IPS DF 6.9 (cell line): ENCODE measurements around the gene TNS3.

Experiments used
- DNase-seq: peaks from one replicate; pipeline ENCODE4 v3.0.0-alpha.2; 2013; ENCODE audit warnings: low read depth, low spot score
- H3K27ac ChIP-seq: one replicate; pipeline ENCODE4 v1.5.1; 2013; ENCODE audit warnings: low read length, control low read depth
- H3K27me3 ChIP-seq: 2 replicates; pipeline ENCODE4 v1.6.1; 2013; ENCODE audit warnings: mild to moderate bottlenecking, low read length; ENCODE audit not compliant: control insufficient read depth, insufficient read depth
- H3K36me3 ChIP-seq: 2 replicates; pipeline ENCODE4 v1.6.1; 2013; ENCODE audit warnings: low read length; ENCODE audit not compliant: control insufficient read depth, insufficient read depth
- H3K4me1 ChIP-seq: 2 replicates; pipeline ENCODE4 v1.6.1; 2013; ENCODE audit warnings: low read length; ENCODE audit not compliant: control insufficient read depth, insufficient read depth
- H3K4me3 ChIP-seq: 2 replicates; pipeline ENCODE4 v1.5.1; 2013; ENCODE audit warnings: mild to moderate bottlenecking, low read length
- H3K9me3 ChIP-seq: 2 replicates; pipeline ENCODE4 v1.6.1; 2013; ENCODE audit warnings: low read length, inconsistent platforms; ENCODE audit not compliant: control insufficient read depth, insufficient read depth
- WGBS: extraction: QIAGEN DNeasy Blood & Tissue Kit; methylation state at CpG from one replicate; pipeline ENCODE4 v1.1.7; 2013; ENCODE audit warnings: mixed read lengths, missing lambda C conversion rate; ENCODE audit not compliant: insufficient read length, insufficient coverage; 5-methylcytosine and 5-hydroxymethylcytosine counted together

Gene TNS3

GRCh38 chr7:47281161-47281560, 300.8 kb downstream of the TNS3 start:
- no peak for DNase-seq
- Histone ChIP-seq H3K4me3 (no peak overlapping the region), H3K4me1 (no peaks in the 10 kb centered on the region), H3K9me3 (no peaks in the 10 kb centered on the region), H3K27me3 (no peaks in the 10 kb centered on the region), H3K27ac (no peak overlapping the region), H3K36me3 (peaks cover 15% of the 10 kb centered on the region)
- no CpG with 5 or more reads among the region's 3 CpGs for WGBS

- H3K27ac ChIP-seq, result no peak overlapping the region
- H3K4me1 ChIP-seq, result no peaks in the 10 kb centered on the region
- no peak for DNase-seq
- no CpG with 5 or more reads among the region's 4 CpGs for WGBS
- H3K4me3 ChIP-seq, result no peak overlapping the region
- H3K36me3 ChIP-seq, result peaks cover 15% of the 10 kb centered on the region
- H3K27me3 ChIP-seq, result no peaks in the 10 kb centered on the region
- no peaks in the 10 kb centered on the region for H3K9me3 ChIP-seq
These were observed 301.8 kb downstream of the TNS3 start for GRCh38 chr7:47280114-47280513.

DNA sequence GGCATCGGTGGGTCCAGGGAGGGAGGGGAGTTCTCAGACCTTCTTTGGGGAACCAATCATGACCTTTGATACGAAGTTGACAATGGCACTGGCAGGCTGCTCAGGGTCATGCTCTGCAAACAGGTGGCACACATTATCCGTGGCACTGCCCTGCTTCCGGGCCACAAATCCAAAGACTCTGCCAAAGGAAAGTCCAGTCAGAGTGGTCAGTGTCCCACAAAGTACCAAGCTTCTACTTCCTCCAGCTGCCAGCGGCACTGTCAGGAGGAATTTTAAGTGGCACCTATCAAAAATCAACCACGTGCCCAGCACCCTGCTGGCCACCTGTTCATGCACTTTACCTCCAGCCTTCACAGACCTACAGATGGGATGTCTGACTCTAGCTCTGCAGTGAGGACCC, 303.9 kb downstream of the TNS3 start:
- Histone ChIP-seq H3K4me1 (no peaks in the 10 kb centered on the region), H3K4me3 (no peak overlapping the region), H3K27me3 (no peaks in the 10 kb centered on the region), H3K36me3 (peaks cover 11% of the 10 kb centered on the region), H3K27ac (no peak overlapping the region), H3K9me3 (no peaks in the 10 kb centered on the region)
- no peak for DNase-seq
- WGBS, result no CpG with 5 or more reads among the region's 6 CpGs

- 0 out of 2 replicates have a peak, but pooled peaks cover 6% of the 10 kb centered on the region for H3K36me3 ChIP-seq
- H3K4me3 ChIP-seq, result no peak overlapping the region
- H3K9me3 ChIP-seq, result no peaks in the 10 kb centered on the region
- H3K27ac ChIP-seq, result no peak overlapping the region
- H3K4me1 ChIP-seq, result no peaks in the 10 kb centered on the region
- no peak for DNase-seq
- H3K27me3 ChIP-seq, result no peaks in the 10 kb centered on the region
- WGBS, result no CpG with 5 or more reads among the region's 20 CpGs
These were observed 304.6 kb downstream of the TNS3 start for GRCh38 chr7:47277321-47277781.

DNA sequence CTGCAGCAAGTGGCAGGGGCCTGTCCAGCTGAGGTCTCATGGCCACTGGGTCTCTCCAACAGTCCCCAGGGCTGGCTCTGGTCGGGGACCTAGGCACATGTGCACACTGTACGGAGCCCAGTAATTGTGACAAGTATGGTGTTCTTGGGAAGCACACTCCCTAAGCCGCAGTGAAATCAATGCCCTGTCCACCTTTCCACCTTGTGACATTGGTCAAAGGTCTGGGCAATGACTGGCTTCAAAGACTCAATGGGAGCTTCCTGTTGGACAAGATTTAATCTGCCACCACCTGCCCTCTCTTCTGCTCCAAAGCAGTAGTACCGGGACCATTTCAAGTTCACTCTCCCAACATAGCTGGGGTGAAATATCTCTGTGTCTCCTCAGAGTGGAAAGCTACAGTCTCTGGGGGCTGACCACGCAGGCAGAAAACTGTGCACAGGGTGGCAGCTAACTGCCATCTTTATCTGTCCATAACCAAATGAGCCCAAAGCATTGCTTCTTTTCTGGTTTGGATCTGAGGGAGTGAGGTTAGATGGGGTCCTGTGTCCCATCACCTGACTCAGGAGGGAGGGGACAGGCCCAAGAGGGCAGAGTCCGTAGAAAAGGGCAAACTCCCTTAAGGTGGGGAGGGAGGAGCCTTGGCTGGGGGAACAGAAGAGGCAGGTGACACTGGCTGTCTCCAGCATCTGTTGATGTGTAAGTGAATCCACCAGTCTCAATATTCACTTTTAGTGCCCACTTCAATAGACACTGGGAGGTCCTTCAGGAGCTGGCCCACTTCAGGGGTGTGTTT, 307.7 kb downstream of the TNS3 start:
- no peaks in the 10 kb centered on the region for H3K27me3 ChIP-seq
- no peaks in the 10 kb centered on the region for H3K9me3 ChIP-seq
- no peak for DNase-seq
- H3K4me1 ChIP-seq, result no peaks in the 10 kb centered on the region
- no peak overlapping the region for H3K4me3 ChIP-seq
- no peak overlapping the region for H3K27ac ChIP-seq
- no peaks in the 10 kb centered on the region for H3K36me3 ChIP-seq
- WGBS, result no CpG with 5 or more reads among the region's 6 CpGs

GRCh38 chr7:47273088-47273487, 308.8 kb downstream of the TNS3 start:
- no CpG with 5 or more reads among the region's 4 CpGs for WGBS
- H3K27me3 ChIP-seq, result no peaks in the 10 kb centered on the region
- H3K36me3 ChIP-seq, result no peaks in the 10 kb centered on the region
- H3K4me1 ChIP-seq, result no peaks in the 10 kb centered on the region
- DNase-seq, result no peak
- H3K4me3 ChIP-seq, result no peak overlapping the region
- no peaks in the 10 kb centered on the region for H3K9me3 ChIP-seq
- H3K27ac ChIP-seq, result no peak overlapping the region

DNA sequence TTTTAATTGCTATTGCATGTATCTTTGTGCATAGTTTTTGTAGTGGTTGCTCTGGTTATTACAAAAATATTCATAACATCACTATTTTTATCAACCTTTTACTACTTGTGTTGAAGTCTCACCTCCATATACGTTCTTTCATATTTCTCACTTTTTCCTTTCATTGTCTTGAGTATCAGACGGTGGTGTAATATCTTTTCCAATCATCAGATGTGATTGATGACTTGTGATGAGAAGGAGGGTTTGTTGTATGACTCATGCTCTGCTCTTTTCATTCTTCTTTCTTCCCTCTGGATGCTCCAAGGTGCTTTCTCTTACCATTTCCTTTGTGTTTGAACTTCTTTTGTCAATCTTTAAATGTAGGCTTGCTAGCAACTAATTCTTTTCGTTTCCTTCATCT, 310.2 kb downstream of the TNS3 start:
- DNase-seq, result no peak
- Histone ChIP-seq H3K4me3 (no peak overlapping the region), H3K36me3 (no peaks in the 10 kb centered on the region), H3K4me1 (no peaks in the 10 kb centered on the region), H3K27ac (no peak overlapping the region), H3K9me3 (no peaks in the 10 kb centered on the region), H3K27me3 (no peaks in the 10 kb centered on the region)
- no CpG with 5 or more reads among the region's 3 CpGs for WGBS

DNA sequence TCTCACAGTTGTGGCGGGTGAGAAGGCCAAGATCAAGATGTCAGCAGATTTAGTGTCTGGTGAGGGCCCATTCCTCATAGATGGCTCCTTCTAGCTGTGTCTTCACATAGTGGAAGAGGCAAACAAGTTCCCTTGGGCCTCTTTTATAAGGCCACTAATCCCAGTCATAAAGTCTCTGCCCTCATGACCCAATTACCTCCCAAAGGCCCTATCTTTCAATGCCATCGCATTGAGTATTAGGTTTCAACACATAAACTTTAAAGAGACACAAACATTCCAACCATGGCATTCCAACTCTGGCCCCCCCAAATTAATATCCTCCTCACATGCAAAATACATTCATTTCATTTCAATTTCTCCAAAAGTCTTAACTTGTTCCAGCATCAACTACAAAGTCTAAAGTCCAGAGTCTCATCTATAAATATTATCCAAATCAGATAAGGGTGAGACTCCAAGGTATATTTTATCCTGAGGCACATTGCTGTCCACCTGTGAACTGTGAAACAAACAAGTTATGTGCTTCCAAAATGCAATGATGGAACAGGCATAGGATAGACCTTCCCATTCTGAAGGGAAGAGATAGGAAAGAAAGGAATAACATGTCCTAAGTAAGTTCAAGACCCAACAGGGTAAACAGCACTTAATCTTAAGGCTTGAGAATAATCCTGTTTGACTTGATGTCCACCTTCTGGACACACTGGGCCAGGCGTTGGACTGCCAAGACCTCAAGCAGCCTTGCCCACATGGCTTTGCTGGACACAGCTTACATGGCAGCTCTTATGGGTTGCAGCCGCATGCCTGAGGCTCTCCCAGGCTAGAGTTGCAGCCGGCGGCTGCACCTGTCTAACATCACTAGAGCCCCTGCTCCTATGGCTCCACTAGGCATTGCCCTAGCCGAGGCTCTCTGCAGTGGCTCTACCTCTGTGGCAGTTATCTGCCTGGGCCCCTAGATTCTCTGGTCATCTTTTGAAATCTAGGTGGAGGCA, 312.8 kb downstream of the TNS3 start:
- Histone ChIP-seq H3K27ac (no peak overlapping the region), H3K4me1 (no peaks in the 10 kb centered on the region), H3K27me3 (no peaks in the 10 kb centered on the region), H3K9me3 (no peaks in the 10 kb centered on the region), H3K36me3 (no peaks in the 10 kb centered on the region), H3K4me3 (no peak overlapping the region)
- WGBS, result no CpG with 5 or more reads among the region's 7 CpGs
- no peak for DNase-seq

DNA sequence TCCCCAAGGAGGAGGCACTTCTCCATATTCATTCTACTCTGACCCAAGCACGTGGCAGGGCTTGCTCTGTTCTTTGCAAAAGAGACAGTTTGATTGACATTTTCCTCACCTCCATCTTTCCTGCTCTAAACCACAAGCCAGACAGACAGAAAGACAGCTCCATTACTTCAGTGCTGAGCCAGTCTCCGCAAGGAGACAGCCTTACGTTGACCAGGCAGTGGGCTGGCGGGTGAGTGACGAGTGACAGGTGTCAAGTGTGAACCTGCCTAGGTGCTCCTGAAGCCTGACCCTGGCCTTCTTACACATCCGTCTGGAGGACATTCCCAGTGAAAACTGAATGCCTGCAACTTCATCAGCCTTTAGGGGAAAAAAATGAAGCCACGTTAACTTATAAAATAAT, 314.6 kb downstream of the TNS3 start:
- Histone ChIP-seq H3K27ac (no peak overlapping the region), H3K9me3 (no peaks in the 10 kb centered on the region), H3K36me3 (no peaks in the 10 kb centered on the region), H3K27me3 (no peaks in the 10 kb centered on the region), H3K4me3 (no peak overlapping the region), H3K4me1 (no peaks in the 10 kb centered on the region)
- DNase-seq, result no peak
- no CpG with 5 or more reads among the region's 7 CpGs for WGBS

- H3K9me3 ChIP-seq, result no peaks in the 10 kb centered on the region
- H3K27ac ChIP-seq, result no peak overlapping the region
- no CpG with 5 or more reads among the region's 6 CpGs for WGBS
- H3K4me3 ChIP-seq, result no peak overlapping the region
- no peak for DNase-seq
- H3K4me1 ChIP-seq, result no peaks in the 10 kb centered on the region
- H3K36me3 ChIP-seq, result no peaks in the 10 kb centered on the region
- H3K27me3 ChIP-seq, result no peaks in the 10 kb centered on the region
These were observed 315.1 kb downstream of the TNS3 start for GRCh38 chr7:47266799-47267198.
